Activated T-cell treated with anti-CD3 and anti-CD28 coated beads, Interleukin-2, amount 50 U/mL, for 4 hours (primary cell): ENCODE data around the gene KIF14. TPM values are rescaled to one million over a fixed set of nuclear protein-coding genes. Genes with fewer than 3 reads are reported as not detected.

Source experiments
- ATAC-seq, 2 donors: fragments of 200-7000 bp; cut with Tn5 transposase; one replicate each; pipeline ENCODE4 v1.10.0; 2021
- DNase-seq: peaks from one replicate; pipeline ENCODE4 v3.0.0-alpha.2; 2020
- H3K27me3 Mint-ChIP-seq: one replicate; pipeline ENCODE4 v1.8.0; 2021; ENCODE audit warnings: low read depth, mixed read lengths
- H3K36me3 Mint-ChIP-seq: one replicate; pipeline ENCODE4 v1.8.0; 2022; ENCODE audit warnings: mixed read lengths; ENCODE audit not compliant: insufficient read depth
- H3K4me1 Mint-ChIP-seq: one replicate; pipeline ENCODE4 v1.8.0; 2021; ENCODE audit warnings: low read depth, mixed read lengths
- H3K4me3 Mint-ChIP-seq: one replicate; pipeline ENCODE4 v1.8.0; 2021; ENCODE audit warnings: mild to moderate bottlenecking, moderate library complexity, mixed read lengths
- H3K9me3 Mint-ChIP-seq: one replicate; pipeline ENCODE4 v1.8.0; 2021; ENCODE audit warnings: mixed read lengths
- total RNA-seq, 3 donors: library from RNA; stranded (reverse); gene quantifications; one replicate each; pipeline ENCODE4 v1.2.1, GENCODE V29; 2021

Gene KIF14
- total RNA-seq, 3 donors from 2014 or later = 1.0 to 1.5 (median 1.1) TPM

- no peak for DNase-seq
- Mint-ChIP-seq H3K27me3 (peaks cover 6% of the 10 kb centered on the region), H3K9me3 (no peaks in the 10 kb centered on the region), H3K4me1 (no peaks in the 10 kb centered on the region), H3K4me3 (no peak overlapping the region), H3K36me3 (no peaks in the 10 kb centered on the region)
- no peak for ATAC-seq
Observed at GRCh38 chr1:200506471-200506870, 114.1 kb downstream of the KIF14 start.

DNA sequence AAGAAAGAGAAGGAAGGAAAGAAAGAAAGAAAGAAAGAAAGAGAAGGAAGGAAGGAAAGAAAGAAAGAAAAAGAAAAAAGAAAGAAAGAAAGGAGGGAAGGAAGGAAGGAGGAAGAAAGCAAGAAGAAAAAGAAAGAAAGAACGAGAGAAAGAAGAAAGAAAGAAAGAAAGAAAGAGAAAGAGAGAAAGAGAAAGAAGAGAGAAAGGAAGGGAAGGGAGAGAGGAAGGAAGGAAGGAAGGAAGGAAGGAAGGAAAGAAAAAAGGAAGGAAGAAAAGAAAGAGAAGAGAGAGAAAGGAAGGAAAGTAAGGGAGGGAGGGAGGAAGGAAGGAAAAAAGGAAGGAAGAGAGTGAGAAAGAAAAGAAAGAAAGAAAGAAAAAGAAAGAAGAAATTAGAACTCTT lies 115.3 kb downstream of the KIF14 start:
- no peak for ATAC-seq
- DNase-seq = no peak
- Mint-ChIP-seq H3K4me1 (no peaks in the 10 kb centered on the region), H3K4me3 (no peak overlapping the region), H3K36me3 (no peaks in the 10 kb centered on the region), H3K9me3 (no peaks in the 10 kb centered on the region), H3K27me3 (peaks cover 2% of the 10 kb centered on the region)

Other genes starting within 250 kb of the KIF14 start
- 10 to 100 TPM; 14.2 to 19.5 (median 19.3) TPM for gene ZNF281, start 210.7 kb downstream of the KIF14 start, total RNA-seq
- 10 to 100 TPM; 11.4 to 18.9 (median 17.1) TPM for gene DDX59, start 49.2 kb upstream of the KIF14 start, total RNA-seq
- 1 to 10 TPM; 3.2 to 4.4 (median 3.8) TPM for gene CAMSAP2, start 118.1 kb upstream of the KIF14 start, total RNA-seq